ENCODE measurements around the gene STX10. TPM values are rescaled to one million over a fixed set of nuclear protein-coding genes. Genes with fewer than 3 reads are reported as not detected.

Gene STX10
- total RNA-seq, 1 experiment from 2014 or later = 37.9 TPM

- intact Hi-C loops (cut with micrococcal nuclease) = no loop called here
- DNase-seq (ENCODE audit: unreplicated experiment) = no peak
- CTCF ChIA-PET = no interaction called here
Observed at GRCh38 chr19:13110099-13110610, 40.0 kb downstream of the STX10 start.

GRCh38 chr19:13109361-13110098 is 40.6 kb downstream of the STX10 start:
- Mint-ChIP-seq H3K27me3 (ENCODE audit: insufficient read depth, unreplicated experiment) (no peaks in the 10 kb centered on the region), H3K4me3 (ENCODE audit: unreplicated experiment) (no peak overlapping the region), H3K4me1 (ENCODE audit: insufficient read depth, unreplicated experiment) (no peaks in the 10 kb centered on the region), H3K27ac (ENCODE audit: low read depth, unreplicated experiment) (no peak overlapping the region), H3K9me3 (ENCODE audit: unreplicated experiment) (no peaks in the 10 kb centered on the region), H3K36me3 (ENCODE audit: insufficient read depth, unreplicated experiment) (peaks cover 46% of the 10 kb centered on the region)
- intact Hi-C loops (cut with micrococcal nuclease) = no loop called here
- no peak for TF ChIP-seq CTCF (IDR thresholded peaks at IDR 0.05; ENCODE audit: unreplicated experiment)
- CTCF ChIA-PET = no interaction called here
- no TSS peak for BruUV-seq (replicated peaks)
- no peak for DNase-seq (ENCODE audit: unreplicated experiment)
- POLR2A ChIA-PET = no interaction called here

More at GRCh38 chr19:13110099-13110610, 40.0 kb downstream of the STX10 start:
- Mint-ChIP-seq H3K4me1 (ENCODE audit: insufficient read depth, unreplicated experiment) (no peaks in the 10 kb centered on the region), H3K9me3 (ENCODE audit: unreplicated experiment) (no peaks in the 10 kb centered on the region), H3K36me3 (ENCODE audit: insufficient read depth, unreplicated experiment) (peaks cover 52% of the 10 kb centered on the region), H3K27ac (ENCODE audit: low read depth, unreplicated experiment) (no peak overlapping the region), H3K27me3 (ENCODE audit: insufficient read depth, unreplicated experiment) (no peaks in the 10 kb centered on the region), H3K4me3 (ENCODE audit: unreplicated experiment) (no peak overlapping the region)
- BruUV-seq (replicated peaks) = no TSS peak
- no peak for TF ChIP-seq CTCF (IDR thresholded peaks at IDR 0.05; ENCODE audit: unreplicated experiment)
- POLR2A ChIA-PET = interaction anchor here (0.6 kb wide), 1 partner anchor 319 kb away, joined by 3 read pairs; the partner anchor contains the start of gene JUNB

GRCh38 chr19:13104848-13105711 is 45.1 kb downstream of the STX10 start:
- DNase-seq (ENCODE audit: unreplicated experiment) = no peak
- intact Hi-C loops (cut with micrococcal nuclease) = no loop called here
- TSS peak; percentile 44 for BruUV-seq (replicated peaks)
- Mint-ChIP-seq H3K36me3 (ENCODE audit: insufficient read depth, unreplicated experiment) (peaks cover 27% of the 10 kb centered on the region), H3K4me1 (ENCODE audit: insufficient read depth, unreplicated experiment) (no peaks in the 10 kb centered on the region), H3K4me3 (ENCODE audit: unreplicated experiment) (no peak overlapping the region), H3K27me3 (ENCODE audit: insufficient read depth, unreplicated experiment) (no peaks in the 10 kb centered on the region), H3K9me3 (ENCODE audit: unreplicated experiment) (no peaks in the 10 kb centered on the region), H3K27ac (ENCODE audit: low read depth, unreplicated experiment) (no peak overlapping the region)
- ChIA-PET POLR2A (interaction anchor here (1.6 kb wide), 1 partner anchor 11 kb away, joined by 4 read pairs; no protein-coding TSS in a partner anchor), CTCF (interaction anchor here (0.5 to 1.8 kb wide), 8 partner anchors 11 to 143 kb away, joined by 3 to 6 read pairs (median 3); no protein-coding TSS in a partner anchor)
- no peak for TF ChIP-seq CTCF (IDR thresholded peaks at IDR 0.05; ENCODE audit: unreplicated experiment)

- Mint-ChIP-seq H3K27me3 (ENCODE audit: insufficient read depth, unreplicated experiment) (no peaks in the 10 kb centered on the region), H3K27ac (ENCODE audit: low read depth, unreplicated experiment) (no peak overlapping the region), H3K4me3 (ENCODE audit: unreplicated experiment) (no peak overlapping the region), H3K36me3 (ENCODE audit: insufficient read depth, unreplicated experiment) (peaks cover 20% of the 10 kb centered on the region), H3K9me3 (ENCODE audit: unreplicated experiment) (no peaks in the 10 kb centered on the region), H3K4me1 (ENCODE audit: insufficient read depth, unreplicated experiment) (no peaks in the 10 kb centered on the region)
- intact Hi-C loops (cut with micrococcal nuclease) = no loop called here
- DNase-seq (ENCODE audit: unreplicated experiment) = no peak
- TF ChIP-seq CTCF (IDR thresholded peaks at IDR 0.05; ENCODE audit: unreplicated experiment) = no peak
- ChIA-PET CTCF (interaction anchor here (0.6 to 1.8 kb wide), 7 partner anchors 10 to 139 kb away, joined by 3 to 6 read pairs (median 3); no protein-coding TSS in a partner anchor), POLR2A (interaction anchor here (1.6 kb wide), 1 partner anchor 11 kb away, joined by 4 read pairs; no protein-coding TSS in a partner anchor)
- BruUV-seq (replicated peaks) = no TSS peak
Observed at GRCh38 chr19:13104360-13104847, 45.8 kb downstream of the STX10 start.

Measured in MCF 10A (cell line).